GM03348 (cell line): ENCODE measurements around the gene NAV1.
"Not testable (repeated sequence)": the region's sequence is repeated elsewhere in the genome, so short reads cannot be mapped to it uniquely, and the experiment has no call there.

Source experiments
- DNase-seq: peaks from one replicate; pipeline ENCODE4 v3.0.0; 2012; ENCODE audit warnings: low spot score

Gene NAV1

GRCh38 chr1:201504799-201505502 lies 34.0 kb upstream of the NAV1 start:
- DNase-seq, result no peak

GRCh38 chr1:201505503-201505890 lies 33.4 kb upstream of the NAV1 start:
- DNase-seq, result peak; percentile 67

- DNase-seq, result no peak
Measured at GRCh38 chr1:201506092-201506491, 32.8 kb upstream of the NAV1 start.

GRCh38 chr1:201506557-201507359 lies 32.2 kb upstream of the NAV1 start, which contains the start of gene CSRP1:
CSRP1 (minus strand) TSS chr1:201507123; CDS start chr1:201496303, 10,820 bp downstream.
- DNase-seq, result peak; percentile 96

- DNase-seq, result no peak
Measured at GRCh38 chr1:201507360-201507675, 31.6 kb upstream of the NAV1 start.

- DNase-seq, result no peak
Measured at GRCh38 chr1:201508809-201509208, 30.1 kb upstream of the NAV1 start.

GRCh38 chr1:201509601-201510374 lies 29.1 kb upstream of the NAV1 start:
- no peak for DNase-seq

- no peak for DNase-seq
Measured at GRCh38 chr1:201510734-201511133, 28.2 kb upstream of the NAV1 start.

GRCh38 chr1:201511396-201511940 lies 27.5 kb upstream of the NAV1 start:
- no peak for DNase-seq

GRCh38 chr1:201511941-201512539 lies 26.9 kb upstream of the NAV1 start:
- no peak for DNase-seq

- no peak for DNase-seq
Measured at GRCh38 chr1:201513498-201514243, 25.3 kb upstream of the NAV1 start.

- no peak for DNase-seq
Measured at GRCh38 chr1:201514466-201514865, 24.5 kb upstream of the NAV1 start.

GRCh38 chr1:201515062-201515750 lies 23.7 kb upstream of the NAV1 start:
- DNase-seq, result no peak

GRCh38 chr1:201515895-201516294 lies 23.0 kb upstream of the NAV1 start:
- no peak for DNase-seq

GRCh38 chr1:201516511-201517127 lies 22.3 kb upstream of the NAV1 start:
- no peak for DNase-seq

GRCh38 chr1:201517631-201518030 lies 21.3 kb upstream of the NAV1 start:
- no peak for DNase-seq

GRCh38 chr1:201518071-201518470 lies 20.9 kb upstream of the NAV1 start:
- no peak for DNase-seq

- not testable (repeated sequence) for DNase-seq
Measured at GRCh38 chr1:201520046-201520575, 18.8 kb upstream of the NAV1 start.

GRCh38 chr1:201525193-201525778 lies 13.6 kb upstream of the NAV1 start:
- DNase-seq, result no peak

GRCh38 chr1:201527879-201528278 lies 11.0 kb upstream of the NAV1 start:
- DNase-seq, result no peak
